Stimulated activated naive CD8-positive, alpha-beta T cell treated with anti-CD3 and anti-CD28 coated beads, Interleukin-15, amount 100 ng/mL, for 72 hours (primary cell): ENCODE data around the gene PIK3CD.

Experiments
- ATAC-seq: fragments of 150-1000 bp; cut with Tn5 transposase; 2 replicates; pipeline ENCODE4 v1.10.0; 2021; ENCODE audit warnings: mild to moderate bottlenecking, moderate library complexity
- DNase-seq, 2 donors: peaks; one replicate each; pipeline ENCODE4 v3.0.0; 2021 to 2022
- H3K27ac Mint-ChIP-seq, 2 donors: one replicate each; pipeline ENCODE4 v1.8.0; 2022; ENCODE audit warnings: mild to moderate bottlenecking in 2 of 2, mixed read lengths in 2 of 2, moderate library complexity in 2 of 2
- H3K27me3 Mint-ChIP-seq: one replicate; pipeline ENCODE4 v1.8.0; 2022; ENCODE audit warnings: mixed read lengths
- H3K4me1 Mint-ChIP-seq: one replicate; pipeline ENCODE4 v1.8.0; 2022; ENCODE audit warnings: mild to moderate bottlenecking, mixed read lengths
- H3K4me3 Mint-ChIP-seq, 2 donors: one replicate each; pipeline ENCODE4 v1.8.0; 2022; ENCODE audit warnings: mild to moderate bottlenecking in 2 of 2, mixed read lengths in 2 of 2, moderate library complexity in 1 of 2
- H3K9me3 Mint-ChIP-seq, 2 donors: one replicate each; pipeline ENCODE4 v1.8.0; 2022; ENCODE audit warnings: mixed read lengths in 2 of 2

Gene PIK3CD

GRCh38 chr1:9634582-9634981, 16.9 kb upstream of the PIK3CD start:
- peak overlapping the region; percentile 68 to 100 for H3K4me3 Mint-ChIP-seq
- peaks cover 76% of the 10 kb centered on the region for H3K4me1 Mint-ChIP-seq
- peak overlapping the region; percentile 40 to 86 for H3K27ac Mint-ChIP-seq

GRCh38 chr1:9639227-9639626, 12.3 kb upstream of the PIK3CD start:
- no peak for DNase-seq
- ATAC-seq: peak; percentile 62
- H3K4me1 Mint-ChIP-seq: peaks cover 93% of the 10 kb centered on the region
- H3K27me3 Mint-ChIP-seq: no peaks in the 10 kb centered on the region
- H3K4me3 Mint-ChIP-seq: peak overlapping the region; percentile 61 to 68
- H3K9me3 Mint-ChIP-seq: peaks cover 0 to 7% of the 10 kb centered on the region in 2 donors
- no peak overlapping the region for H3K27ac Mint-ChIP-seq

More at GRCh38 chr1:9634582-9634981, 16.9 kb upstream of the PIK3CD start:
- no peak for DNase-seq
- H3K9me3 Mint-ChIP-seq: peaks cover 0 to 7% of the 10 kb centered on the region in 2 donors
- H3K27me3 Mint-ChIP-seq: no peaks in the 10 kb centered on the region
- no peak for ATAC-seq

GRCh38 chr1:9643351-9644256, 7.9 kb upstream of the PIK3CD start:
- Mint-ChIP-seq H3K4me1 (peaks cover 80% of the 10 kb centered on the region), H3K9me3 (no peaks in the 10 kb centered on the region)

GRCh38 chr1:9646037-9646436, 5.5 kb upstream of the PIK3CD start:
- no peak overlapping the region for H3K4me3 Mint-ChIP-seq
- no peak for DNase-seq
- H3K27me3 Mint-ChIP-seq: no peaks in the 10 kb centered on the region
- ATAC-seq: no peak
- H3K9me3 Mint-ChIP-seq: no peaks in the 10 kb centered on the region
- peaks cover 80% of the 10 kb centered on the region for H3K4me1 Mint-ChIP-seq
- peak overlapping the region in 1 of 2 donors; percentile 23 for H3K27ac Mint-ChIP-seq

More at GRCh38 chr1:9643351-9644256, 7.9 kb upstream of the PIK3CD start:
- ATAC-seq (peak; percentile 73), DNase-seq (peak; percentile 42 to 48)
- Mint-ChIP-seq H3K27me3 (no peaks in the 10 kb centered on the region), H3K4me3 (peak overlapping the region; percentile 53 to 66), H3K27ac (peak overlapping the region in 1 of 2 donors; percentile 87)

GRCh38 chr1:9648171-9648570, 3.4 kb upstream of the PIK3CD start:
- no peak overlapping the region for H3K4me3 Mint-ChIP-seq
- H3K27ac Mint-ChIP-seq: no peak overlapping the region
- ATAC-seq: no peak

GRCh38 chr1:9649769-9650168, 1.8 kb upstream of the PIK3CD start:
- Mint-ChIP-seq H3K27me3 (no peaks in the 10 kb centered on the region), H3K9me3 (no peaks in the 10 kb centered on the region), H3K27ac (no peak overlapping the region), H3K4me3 (peak overlapping the region; percentile 96 to 100), H3K4me1 (peaks cover 64% of the 10 kb centered on the region)
- no peak for ATAC-seq
- no peak for DNase-seq

More at GRCh38 chr1:9648171-9648570, 3.4 kb upstream of the PIK3CD start:
- peaks cover 70% of the 10 kb centered on the region for H3K4me1 Mint-ChIP-seq
- H3K27me3 Mint-ChIP-seq: no peaks in the 10 kb centered on the region
- H3K9me3 Mint-ChIP-seq: no peaks in the 10 kb centered on the region
- no peak for DNase-seq

- ATAC-seq (no peak), DNase-seq (peak in 1 of 2 donors; percentile 27)
- peak overlapping the region; percentile 96 to 100 for H3K4me3 Mint-ChIP-seq
- peak overlapping the region; percentile 97 to 99 for H3K27ac Mint-ChIP-seq
- no peaks in the 10 kb centered on the region for H3K9me3 Mint-ChIP-seq
- H3K27me3 Mint-ChIP-seq: no peaks in the 10 kb centered on the region
- peaks cover 70% of the 10 kb centered on the region for H3K4me1 Mint-ChIP-seq
These were observed 339 bp upstream of the PIK3CD start for GRCh38 chr1:9651220-9651564.

GRCh38 chr1:9652379-9653209, 1.1 kb downstream of the PIK3CD start:
- Mint-ChIP-seq H3K4me1 (peaks cover 75% of the 10 kb centered on the region), H3K4me3 (peak overlapping the region; percentile 96), H3K27me3 (no peaks in the 10 kb centered on the region), H3K9me3 (no peaks in the 10 kb centered on the region), H3K27ac (peak overlapping the region; percentile 96 to 97)
- DNase-seq (peak; percentile 64 to 71), ATAC-seq (peak; percentile 25)

- ATAC-seq (no peak), DNase-seq (no peak)
- Mint-ChIP-seq H3K27me3 (no peaks in the 10 kb centered on the region), H3K27ac (peak overlapping the region; percentile 96 to 97), H3K4me3 (peak overlapping the region; percentile 96), H3K4me1 (peaks cover 79% of the 10 kb centered on the region), H3K9me3 (no peaks in the 10 kb centered on the region)
These were observed 1.6 kb downstream of the PIK3CD start for GRCh38 chr1:9653210-9653490.

- peak; percentile 6 for ATAC-seq
- peak; percentile 53 to 64 for DNase-seq
- peak overlapping the region; percentile 96 to 97 for H3K27ac Mint-ChIP-seq
- H3K9me3 Mint-ChIP-seq: no peaks in the 10 kb centered on the region
- H3K4me1 Mint-ChIP-seq: peaks cover 79% of the 10 kb centered on the region
- H3K4me3 Mint-ChIP-seq: peak overlapping the region; percentile 96
- no peaks in the 10 kb centered on the region for H3K27me3 Mint-ChIP-seq
These were observed 2.0 kb downstream of the PIK3CD start for GRCh38 chr1:9653491-9654050.

GRCh38 chr1:9654051-9654833, 2.7 kb downstream of the PIK3CD start:
- no peaks in the 10 kb centered on the region for H3K27me3 Mint-ChIP-seq
- peak overlapping the region; percentile 96 to 97 for H3K27ac Mint-ChIP-seq
- peaks cover 76% of the 10 kb centered on the region for H3K4me1 Mint-ChIP-seq
- ATAC-seq: peak; percentile 17
- no peaks in the 10 kb centered on the region for H3K9me3 Mint-ChIP-seq
- H3K4me3 Mint-ChIP-seq: peak overlapping the region; percentile 96
- DNase-seq: peak; percentile 52 to 54

GRCh38 chr1:9654834-9655723, 3.5 kb downstream of the PIK3CD start:
- Mint-ChIP-seq H3K9me3 (no peaks in the 10 kb centered on the region), H3K27me3 (no peaks in the 10 kb centered on the region), H3K4me1 (peaks cover 76% of the 10 kb centered on the region), H3K27ac (peak overlapping the region; percentile 96 to 97), H3K4me3 (peak overlapping the region; percentile 96)
- ATAC-seq (peak; percentile 48), DNase-seq (peak; percentile 64 to 77)

GRCh38 chr1:9655836-9656235, 4.3 kb downstream of the PIK3CD start:
- no peaks in the 10 kb centered on the region for H3K27me3 Mint-ChIP-seq
- no peaks in the 10 kb centered on the region for H3K9me3 Mint-ChIP-seq
- H3K4me3 Mint-ChIP-seq: peak overlapping the region; percentile 96
- peak overlapping the region; percentile 95 to 97 for H3K27ac Mint-ChIP-seq
- peaks cover 76% of the 10 kb centered on the region for H3K4me1 Mint-ChIP-seq
- ATAC-seq (no peak), DNase-seq (peak; percentile 31 to 61)

GRCh38 chr1:9657521-9658032, 6.0 kb downstream of the PIK3CD start:
- Mint-ChIP-seq H3K27me3 (no peaks in the 10 kb centered on the region), H3K4me1 (peaks cover 86% of the 10 kb centered on the region), H3K4me3 (peak overlapping the region; percentile 96), H3K9me3 (no peaks in the 10 kb centered on the region), H3K27ac (peak overlapping the region; percentile 77 to 92)
- DNase-seq (peak; percentile 39 to 52), ATAC-seq (peak; percentile 44)
